HEK293 (cell line): ENCODE data around the gene XCL1.

Source experiments
- FEZF1 ChIP-seq: fragments of 450-650 bp; formaldehyde crosslinking; IDR thresholded peaks from 2 replicates; pipeline ENCODE4 v1.5.1; 2016; ENCODE audit warnings: missing biosample characterization, missing genetic modification characterization
- YY2 ChIP-seq: fragments of 450-650 bp; formaldehyde crosslinking; IDR thresholded peaks from 2 replicates; pipeline ENCODE4 v1.5.1; 2016; ENCODE audit warnings: missing biosample characterization, missing genetic modification characterization
- ZNF24 ChIP-seq: fragments of 450-650 bp; formaldehyde crosslinking; IDR thresholded peaks from 2 replicates; pipeline ENCODE4 v1.5.1; 2016; ENCODE audit warnings: missing biosample characterization, missing genetic modification characterization

- no peak for TF ChIP-seq YY2 (tag by site-specific recombination)
- TF ChIP-seq ZNF24 (tag by site-specific recombination), result no peak
- no peak for TF ChIP-seq FEZF1
Measured at GRCh38 chr1:168589167-168589566, 12.8 kb downstream of the XCL1 start.
